ENCODE measurements around the gene HMGB1.
A peak's percentile ranks its signal among the peaks of the same experiment; 100 is the strongest.

Gene HMGB1

DNA sequence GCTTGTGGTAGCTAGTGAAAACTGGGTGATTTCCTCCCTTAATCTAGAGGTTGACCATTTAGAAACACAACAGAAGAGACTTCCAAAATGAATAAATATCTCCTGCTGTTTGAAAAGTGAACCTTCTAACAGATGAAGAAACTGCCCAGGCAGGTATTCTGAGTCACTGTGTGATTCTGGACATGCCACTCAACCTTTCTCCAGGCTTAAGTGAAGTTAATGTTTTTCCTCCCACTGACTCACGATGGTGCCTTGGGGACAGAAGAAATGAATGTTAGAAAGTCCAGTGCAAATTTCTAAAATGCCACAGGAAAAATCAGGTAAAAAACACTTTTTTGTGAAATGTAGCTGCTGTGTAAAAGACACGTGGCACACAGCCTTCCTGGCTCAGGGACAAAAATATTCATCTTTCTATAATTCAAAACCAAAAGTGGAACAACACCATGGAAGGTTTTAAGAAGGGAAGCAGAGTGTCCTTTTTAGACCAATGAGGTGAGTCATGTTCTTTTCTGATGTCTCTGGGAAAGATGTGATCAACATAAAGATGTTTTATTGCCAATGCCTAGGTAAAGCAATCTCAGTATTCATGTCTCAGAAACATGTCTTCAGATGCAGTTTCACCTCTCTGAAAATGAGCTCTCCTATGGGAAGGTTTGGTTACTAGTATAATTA is 34.3 kb downstream of the HMGB1 start:
- peak; percentile 59 for DNase-seq (ENCODE audit: low spot score)
- FAIRE-seq, result peak; percentile 90

DNA sequence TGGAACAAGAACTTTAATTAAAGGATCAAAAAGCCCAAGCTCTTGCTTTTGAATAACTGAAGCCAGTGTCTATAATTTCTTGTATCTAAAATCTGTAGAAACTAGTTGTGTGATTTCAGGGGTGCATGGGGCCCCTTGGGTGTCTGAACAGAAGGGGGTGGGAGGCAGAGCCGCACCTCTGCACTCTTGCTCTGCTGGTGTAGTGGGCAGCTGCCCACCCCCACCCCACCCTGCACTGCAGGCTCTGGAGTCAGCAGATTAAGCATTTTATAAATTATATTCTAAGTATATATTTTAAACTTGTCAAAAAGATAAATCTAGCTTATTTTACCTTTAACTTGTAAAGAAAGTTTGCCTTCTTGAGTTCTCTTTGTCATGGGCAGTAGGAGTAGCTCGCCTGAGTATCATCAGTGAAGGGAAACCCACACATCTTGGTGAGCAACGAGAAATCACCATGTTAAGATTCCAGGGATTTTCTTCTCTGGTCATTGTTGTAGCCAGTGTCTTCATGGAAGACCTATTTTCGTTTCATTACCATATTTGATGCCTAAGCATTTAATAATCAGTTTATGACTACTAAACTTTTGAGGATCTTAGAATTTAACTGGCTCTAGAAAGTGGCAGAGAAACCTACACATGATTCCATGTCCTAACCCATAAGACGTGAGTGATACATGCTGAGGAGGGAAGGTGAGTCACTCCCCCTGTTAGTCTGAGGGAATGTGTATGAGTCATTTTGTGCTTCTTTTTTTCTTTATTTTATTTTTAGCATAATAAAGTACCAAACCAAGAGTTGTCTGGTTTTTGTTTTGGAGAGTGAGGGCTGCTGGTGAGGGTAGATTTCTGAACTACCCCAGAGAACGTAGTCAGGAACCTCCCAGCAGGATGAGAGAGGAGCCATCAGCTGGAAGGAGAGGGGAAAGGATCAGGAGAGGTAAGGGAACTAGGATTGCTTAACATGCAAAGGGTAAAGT is 35.7 kb downstream of the HMGB1 start:
- FAIRE-seq (peak; percentile 90), DNase-seq (ENCODE audit: low spot score) (peak; percentile 82)

DNA sequence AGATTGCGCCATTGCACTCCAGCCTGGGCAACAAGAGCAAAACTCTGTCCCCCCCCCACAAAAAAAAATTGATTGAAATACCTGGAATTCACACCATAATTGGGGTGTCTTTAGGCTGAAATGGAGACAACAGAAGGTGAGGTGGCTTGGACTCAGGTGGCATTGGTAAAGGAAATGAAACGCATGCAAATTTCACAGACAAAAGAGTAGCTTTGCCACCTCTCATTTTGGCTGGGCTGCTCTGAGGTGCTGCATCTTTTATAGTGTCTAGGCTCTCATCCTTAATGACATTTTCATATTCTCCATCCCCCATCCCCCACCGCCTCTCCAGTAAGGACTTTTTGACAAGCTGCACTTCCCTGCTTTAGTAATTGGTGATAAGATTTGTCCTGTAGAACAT is 36.5 kb downstream of the HMGB1 start:
- DNase-seq (ENCODE audit: low spot score) (no peak), FAIRE-seq (no peak)

DNA sequence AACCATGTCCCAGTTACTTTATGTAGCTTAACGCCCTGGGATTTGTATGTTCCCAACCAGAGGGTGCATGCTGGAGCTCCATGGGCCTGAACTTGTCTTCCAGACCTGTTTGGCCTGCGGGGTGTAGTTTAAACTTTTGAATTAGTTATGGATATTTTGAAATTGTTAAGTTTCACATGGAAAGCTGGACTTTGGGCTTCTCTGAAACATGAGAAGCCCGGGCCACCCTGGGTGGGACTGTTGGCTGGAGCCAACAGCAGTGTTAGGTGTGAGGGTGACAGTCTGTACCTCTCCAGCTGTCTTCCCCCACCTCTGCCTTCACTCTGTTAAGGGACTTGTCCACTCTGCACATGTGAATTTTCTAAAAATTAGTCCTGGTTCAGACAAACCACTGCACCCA is 41.8 kb downstream of the HMGB1 start:
- no peak for DNase-seq (ENCODE audit: low spot score)
- no peak for FAIRE-seq

DNA sequence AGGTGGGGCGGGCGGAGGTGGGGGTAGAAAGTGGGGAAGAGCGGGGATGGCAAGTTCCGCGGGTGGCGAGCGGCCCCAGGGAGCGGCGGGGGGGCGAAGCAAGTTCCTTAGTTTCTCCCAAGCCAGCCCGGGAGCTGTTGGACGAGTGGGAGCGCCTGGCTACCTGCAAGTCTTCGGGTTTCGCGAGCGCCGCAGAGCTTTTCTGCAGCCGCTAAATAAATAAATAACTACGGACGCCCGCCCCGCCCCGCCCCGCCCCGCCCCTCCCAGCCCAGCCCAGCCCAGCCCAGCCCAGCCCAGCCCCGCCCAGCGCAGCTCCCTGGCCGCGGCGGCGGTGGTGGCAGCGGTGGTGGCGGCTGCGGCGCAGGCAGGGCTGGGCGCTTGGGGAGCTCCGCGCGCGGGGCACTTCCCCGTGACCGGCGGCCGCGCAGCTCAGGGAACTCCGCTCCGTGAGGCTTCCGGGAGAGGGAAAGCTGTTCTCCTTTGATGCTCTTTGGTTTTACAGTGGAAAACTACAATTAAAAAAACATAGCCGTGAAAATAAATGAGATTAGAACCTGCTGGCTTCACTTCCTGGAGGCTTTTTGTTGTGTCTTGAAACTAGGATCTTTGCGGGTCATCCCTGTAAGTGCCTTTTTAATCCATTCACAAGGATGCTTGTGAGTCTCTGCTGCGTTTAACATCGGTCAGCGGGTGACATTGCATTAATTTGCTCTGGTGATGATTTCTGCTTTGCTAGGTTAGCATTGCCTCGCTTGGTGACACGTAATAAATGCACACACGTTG is 43.5 kb downstream of the HMGB1 start, which contains the start of gene UBE2L5:
Gene UBE2L5 (plus strand): TSS at position 440 of the 786 bp plus-strand sequence. CDS start 5,498 bp downstream, outside the sequence.
- FAIRE-seq (no peak), DNase-seq (ENCODE audit: low spot score) (peak; percentile 62)

DNA sequence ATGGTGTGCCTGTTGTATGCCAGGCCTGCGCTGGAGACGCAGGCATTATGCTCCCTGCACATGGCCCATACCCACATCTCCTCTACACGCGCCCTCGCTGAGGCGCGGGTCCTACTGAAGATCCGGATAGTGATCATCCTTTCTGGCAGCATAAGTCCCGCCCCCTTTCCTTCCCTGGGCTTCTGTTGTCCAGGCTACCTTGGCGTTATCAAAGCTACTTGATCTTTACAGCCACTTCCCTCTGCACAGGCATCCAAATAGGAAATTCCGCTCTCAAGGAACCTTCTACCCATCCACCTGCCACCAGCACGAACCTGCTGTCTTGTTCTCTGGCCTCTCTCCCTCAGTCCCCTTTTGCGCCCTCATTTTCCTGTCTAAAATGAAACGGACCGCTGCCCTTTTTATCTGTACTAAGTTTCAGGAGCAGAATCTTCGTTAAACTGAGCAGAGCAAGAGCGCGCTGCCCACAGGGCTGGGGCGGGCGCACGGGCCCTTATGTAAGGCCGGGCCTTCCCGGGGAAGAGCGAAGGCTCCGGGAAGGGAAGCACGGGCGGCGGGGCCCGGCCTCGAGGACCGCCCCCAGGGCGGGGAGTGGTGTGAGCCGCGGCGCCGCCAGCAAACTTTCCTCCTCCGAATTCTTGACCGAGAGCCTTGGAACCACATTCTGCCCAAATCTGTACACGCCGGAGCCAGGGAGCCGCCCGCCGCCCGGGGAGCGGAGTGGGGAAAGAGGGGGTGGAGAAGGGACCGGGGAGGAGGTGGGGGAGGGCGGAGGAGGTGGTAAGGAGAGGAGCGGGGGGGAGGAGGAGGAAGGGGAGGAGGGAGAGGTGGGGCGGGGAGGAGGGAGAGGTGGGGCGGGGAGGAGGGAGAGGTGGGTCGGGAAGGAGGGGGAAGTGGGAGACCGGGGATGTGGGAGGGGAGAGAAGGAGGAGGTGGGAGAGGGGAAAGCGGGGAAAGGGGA is 44.4 kb downstream of the HMGB1 start:
- FAIRE-seq, result no peak

DNA sequence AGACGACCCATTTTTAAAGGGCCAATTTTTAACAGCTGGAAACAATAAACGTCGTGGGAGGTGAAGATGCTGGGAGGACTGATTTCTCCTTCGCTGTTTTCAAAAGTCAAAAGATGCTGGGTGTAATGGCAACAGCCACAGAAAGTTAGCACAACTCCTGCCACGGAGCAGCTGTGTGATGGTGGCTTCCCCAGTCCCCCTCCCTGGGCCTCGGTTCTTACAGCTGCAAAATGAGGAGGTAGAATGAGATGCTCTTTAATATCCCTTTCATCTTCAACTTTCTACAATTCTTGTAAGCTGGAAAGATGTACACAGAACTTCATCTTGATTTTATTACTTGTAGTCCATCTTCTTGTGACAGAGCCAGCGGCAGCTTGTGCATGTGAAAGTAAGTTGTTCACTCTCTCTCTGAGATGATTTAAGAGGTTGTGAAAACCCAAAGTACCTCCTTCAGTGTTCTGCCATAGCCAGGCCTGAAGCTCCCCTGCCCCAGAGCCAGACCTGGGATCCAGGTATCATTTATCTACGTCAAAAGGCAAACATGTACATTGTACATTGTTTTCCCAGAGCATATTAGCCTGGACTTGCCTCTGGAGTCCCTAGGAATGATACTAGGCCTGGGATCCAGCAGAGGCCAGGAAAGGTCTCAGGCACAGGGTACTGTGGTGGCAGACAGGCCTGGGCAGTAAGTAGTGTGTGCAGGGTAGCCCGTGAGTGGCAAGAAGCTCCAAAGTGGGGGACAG is 46.8 kb downstream of the HMGB1 start:
- no peak for FAIRE-seq
- no peak for DNase-seq (ENCODE audit: low spot score)

More for the DNA sequence above, 44.4 kb downstream of the HMGB1 start:
- DNase-seq (ENCODE audit: low spot score), result peak; percentile 42

DNA sequence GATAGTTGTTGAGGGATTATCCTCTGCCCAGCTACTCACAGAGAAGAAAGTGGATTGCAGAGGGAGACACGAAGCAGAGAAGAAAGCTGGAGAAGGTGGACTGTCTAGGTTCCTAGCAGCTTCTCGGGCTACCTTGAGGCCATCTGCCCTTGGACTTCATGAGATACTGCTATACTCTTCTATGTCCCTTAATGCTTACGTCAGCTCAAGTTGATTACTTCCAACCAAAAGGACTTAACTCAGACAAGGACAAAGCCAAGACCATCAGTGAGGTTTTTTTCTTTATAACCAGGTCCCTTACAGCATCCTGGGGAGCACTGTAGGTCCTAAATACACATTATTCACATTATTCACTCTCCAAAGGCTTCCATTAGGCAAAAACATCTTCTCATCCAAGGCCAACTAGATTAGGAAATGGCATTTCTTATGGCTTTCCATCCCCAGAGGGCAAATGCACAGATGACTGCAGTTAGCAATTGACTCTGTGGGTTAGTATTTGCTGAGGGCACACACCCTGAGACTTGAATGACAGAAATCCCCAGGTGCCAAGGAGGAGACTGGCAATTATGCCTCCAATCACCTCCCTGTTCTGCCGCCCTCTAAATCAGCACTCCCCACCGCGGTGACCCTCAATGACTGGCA is 47.5 kb downstream of the HMGB1 start:
- FAIRE-seq, result no peak

DNA sequence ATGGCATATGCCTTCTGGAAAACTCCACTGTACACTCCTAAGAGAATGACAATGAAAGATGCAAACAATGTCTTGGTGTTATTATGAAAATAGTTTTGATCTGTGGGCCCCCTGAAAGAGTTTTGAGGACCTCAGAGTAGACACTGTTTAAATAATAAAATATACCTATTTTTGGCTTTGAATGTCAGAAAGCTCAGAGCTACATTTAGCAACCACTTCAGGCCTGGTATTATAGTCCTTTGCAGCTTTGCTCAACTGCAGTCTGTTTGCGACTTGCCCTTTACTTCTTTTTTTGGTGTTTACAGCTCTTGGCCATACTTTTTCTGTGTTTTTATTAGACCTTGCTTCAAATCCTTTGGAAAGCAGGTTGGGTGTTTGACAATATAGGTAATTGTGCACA is 49.3 kb downstream of the HMGB1 start:
- DNase-seq (ENCODE audit: low spot score), result no peak

More for the DNA sequence above, 47.5 kb downstream of the HMGB1 start:
- no peak for DNase-seq (ENCODE audit: low spot score)

DNA sequence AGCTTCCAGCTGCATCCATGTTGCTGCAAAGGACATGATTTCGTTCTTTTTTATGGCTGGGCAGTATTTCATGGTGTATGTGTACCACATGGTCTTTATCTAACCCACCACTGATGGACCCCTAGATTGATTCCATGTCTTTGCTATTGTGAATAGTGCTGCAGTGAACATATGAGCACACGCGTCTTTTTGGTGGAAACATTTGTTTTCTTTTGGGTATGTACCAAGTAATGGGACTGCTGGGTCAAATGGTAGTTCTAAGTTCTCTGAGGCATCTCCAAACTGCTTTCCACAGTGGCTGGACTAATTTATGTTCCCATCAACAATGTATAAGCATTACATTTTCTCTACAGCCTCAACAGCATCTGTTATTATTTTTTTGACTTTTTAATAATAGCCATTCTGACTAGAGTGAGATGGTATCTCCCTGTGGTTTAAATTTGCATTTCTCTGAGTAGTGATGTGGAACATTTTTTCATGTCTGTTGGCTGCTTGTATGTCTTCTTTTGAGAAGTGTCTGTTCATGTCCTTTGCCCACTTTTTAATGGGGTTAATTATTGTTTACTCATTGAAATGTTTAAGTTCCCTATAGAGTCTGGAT is 50.2 kb downstream of the HMGB1 start:
- FAIRE-seq (peak; percentile 72), DNase-seq (ENCODE audit: low spot score) (peak; percentile 6)

More for the DNA sequence above, 49.3 kb downstream of the HMGB1 start:
- no peak for FAIRE-seq

DNA sequence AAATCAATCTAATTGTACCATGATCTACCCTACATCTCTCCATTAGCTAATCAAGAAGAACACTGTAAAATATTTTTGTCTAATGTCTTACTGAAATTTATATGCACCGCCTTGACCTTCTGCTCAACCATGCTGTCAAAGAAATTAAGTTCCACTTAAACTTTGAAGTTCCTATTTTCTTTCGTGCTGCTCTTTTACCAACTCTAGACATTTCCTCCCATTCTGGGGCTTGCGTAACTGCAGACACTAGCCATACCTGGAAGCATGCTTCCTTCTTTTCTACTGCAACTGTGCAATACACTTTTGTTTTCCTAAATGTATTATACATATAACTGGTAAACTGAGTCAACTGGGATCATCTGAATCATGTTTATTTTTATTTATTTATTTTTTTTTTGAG is 51.9 kb downstream of the HMGB1 start:
- no peak for FAIRE-seq

DNA sequence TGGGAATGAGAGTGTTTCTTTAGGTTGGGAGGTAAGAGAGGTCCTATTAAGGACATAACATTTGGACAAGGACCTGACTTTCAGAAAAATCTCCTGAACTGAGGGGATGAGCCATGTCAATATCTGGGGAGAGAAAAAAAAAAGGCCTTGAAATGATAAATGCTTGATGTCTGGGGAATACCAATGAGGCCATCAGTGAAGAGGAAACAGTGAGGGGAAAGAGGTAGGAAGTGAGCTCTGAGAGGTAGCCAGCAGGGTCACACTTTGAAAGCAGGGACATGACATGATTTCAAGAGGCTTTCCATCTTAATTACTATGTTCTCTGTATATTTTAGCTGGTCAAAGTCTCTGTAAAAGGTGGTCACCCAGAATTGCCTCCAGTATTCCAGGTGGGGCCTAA is 53.4 kb downstream of the HMGB1 start:
- DNase-seq (ENCODE audit: low spot score) (no peak), FAIRE-seq (no peak)

More for the DNA sequence above, 51.9 kb downstream of the HMGB1 start:
- DNase-seq (ENCODE audit: low spot score), result no peak

DNA sequence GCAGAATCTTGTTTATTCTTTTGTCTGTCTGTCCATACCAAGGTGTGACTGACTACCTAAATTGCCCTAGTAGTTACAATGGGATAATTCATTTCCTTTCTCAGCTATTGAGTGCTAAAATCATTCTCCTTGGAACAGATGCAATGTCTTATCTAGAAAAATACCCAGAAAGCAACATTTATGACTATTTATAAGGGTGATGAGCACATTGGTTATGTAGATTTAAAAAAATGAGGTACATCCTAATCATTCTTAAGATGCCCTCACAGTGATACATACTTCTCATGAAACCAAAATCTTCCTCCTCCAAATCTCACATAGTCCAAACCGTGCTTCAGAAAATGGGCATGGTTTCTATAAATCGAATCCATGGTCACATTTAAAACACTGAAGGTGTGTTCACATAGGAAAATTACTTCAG is 55.0 kb downstream of the HMGB1 start:
- FAIRE-seq (no peak), DNase-seq (ENCODE audit: low spot score) (no peak)

DNA sequence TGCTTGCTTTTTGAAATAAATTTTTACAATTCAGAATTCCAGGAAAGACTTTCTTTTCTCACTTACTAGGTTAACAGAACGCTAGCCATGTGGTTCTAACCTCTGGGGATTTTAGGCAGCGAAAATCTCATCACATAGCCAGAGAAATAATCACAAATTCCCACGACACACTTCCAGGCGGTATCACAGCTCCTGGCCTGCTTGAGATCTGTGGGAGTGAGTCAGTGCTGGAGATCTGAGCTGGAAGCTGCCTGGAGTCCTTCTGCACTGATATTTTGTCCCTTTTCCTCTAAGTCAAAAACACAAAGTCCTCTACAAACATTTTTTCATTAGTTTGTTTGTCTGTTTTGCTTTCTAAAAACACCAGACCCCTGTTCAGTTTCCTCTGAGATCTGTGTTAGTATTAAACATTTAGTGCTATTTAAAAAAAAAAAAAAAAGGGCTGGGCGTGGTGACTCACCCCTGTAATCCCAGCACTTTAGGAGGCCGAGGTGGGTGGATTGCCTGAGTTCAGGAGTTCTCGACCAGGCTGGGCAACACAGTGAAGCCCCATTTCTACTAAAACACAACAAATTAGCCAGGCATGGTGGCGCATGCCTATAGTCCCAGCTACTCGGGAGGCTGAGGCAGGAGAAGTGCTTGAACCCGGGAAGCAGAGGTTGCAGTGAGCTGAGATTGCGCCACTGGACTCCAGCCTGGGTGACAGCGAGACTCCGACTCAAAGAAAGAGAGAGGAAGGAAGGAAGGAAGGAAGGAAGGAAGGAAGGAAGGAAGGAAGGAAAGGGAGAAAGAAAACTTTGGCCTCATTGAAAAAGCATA is 55.6 kb downstream of the HMGB1 start:
- FAIRE-seq, result peak; percentile 33
- peak; percentile 46 for DNase-seq (ENCODE audit: low spot score)

DNA sequence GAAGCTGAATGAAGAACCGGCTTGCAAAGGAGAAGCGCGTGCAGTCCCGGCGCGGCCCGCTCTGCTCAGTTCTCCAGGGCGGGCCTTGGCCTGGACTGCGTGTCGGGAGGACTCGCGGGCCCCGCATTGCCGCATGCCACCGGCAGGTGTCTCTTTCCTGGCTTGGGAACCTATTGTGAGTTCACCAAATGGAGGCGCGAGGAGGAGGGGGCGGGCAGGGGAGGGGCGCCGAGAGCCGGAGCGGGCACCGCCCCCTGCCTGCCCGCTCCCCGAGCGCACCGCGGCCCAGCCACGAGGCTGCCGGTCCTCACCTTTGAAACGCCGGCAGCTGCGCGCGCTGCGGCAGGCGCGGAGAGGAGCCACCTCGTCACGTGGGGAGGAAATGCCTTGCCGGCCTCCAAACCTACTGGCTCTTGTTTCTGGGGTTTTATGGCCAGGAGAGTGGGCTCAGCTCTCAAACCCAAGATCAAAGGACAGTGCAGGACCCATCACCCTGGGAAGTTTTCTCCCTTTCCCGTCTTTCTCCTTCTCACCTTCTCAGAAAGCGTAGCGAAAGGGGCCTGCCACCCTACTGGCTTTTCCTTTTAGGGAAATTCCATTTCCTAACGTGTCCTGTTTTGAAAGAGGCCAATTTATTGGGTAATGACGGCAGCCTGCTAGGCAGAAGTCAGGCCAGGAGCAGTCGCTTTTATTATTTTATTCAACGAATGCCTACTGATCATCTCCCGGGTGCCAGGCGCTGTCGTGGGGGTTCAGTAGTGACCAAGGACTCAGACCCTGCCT is 57.2 kb downstream of the HMGB1 start:
- FAIRE-seq (no peak), DNase-seq (ENCODE audit: low spot score) (no peak)

DNA sequence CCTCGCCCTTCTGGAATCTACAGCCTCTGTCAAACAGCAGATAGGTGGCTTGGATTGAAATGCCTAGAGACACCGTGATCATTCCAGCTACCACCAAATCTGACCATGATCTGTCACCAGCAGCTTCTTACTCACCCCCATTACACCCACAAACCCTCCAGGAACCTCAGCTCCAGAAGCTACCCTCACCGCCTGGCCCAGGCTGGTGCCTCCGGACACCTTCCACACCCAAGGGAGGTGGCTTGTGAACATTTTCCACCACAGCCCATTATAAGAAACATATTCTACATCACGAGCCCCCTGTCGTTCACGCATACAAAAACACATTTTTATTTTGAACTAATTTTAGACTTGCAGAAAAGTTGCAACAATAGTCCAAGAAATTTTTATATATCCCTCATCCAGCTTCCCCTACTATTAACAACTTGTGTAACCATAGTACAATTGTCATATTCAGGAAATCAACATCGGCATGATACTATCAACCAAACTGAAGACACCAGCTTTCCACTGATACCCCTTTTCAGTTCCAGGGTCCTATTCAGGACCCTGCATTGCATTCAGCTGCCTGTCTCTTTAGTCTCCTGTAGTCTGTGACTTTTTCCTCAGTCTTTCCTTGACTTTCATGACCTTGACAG is 58.8 kb downstream of the HMGB1 start:
- no peak for DNase-seq (ENCODE audit: low spot score)
- no peak for FAIRE-seq

All from RCC 7860 (cell line).